Astrocyte (in vitro differentiated cells and primary cell): ENCODE results near the gene KRI1. TPM values are rescaled to one million over a fixed set of nuclear protein-coding genes. Genes with fewer than 3 reads are reported as not detected.
"Not testable (repeated sequence)": the region's sequence is repeated elsewhere in the genome, so short reads cannot be mapped to it uniquely, and the experiment has no call there.

Experiments
- DNase-seq: peaks from one replicate; pipeline ENCODE4 v3.0.0-alpha.2; 2010; ENCODE audit warnings: low read depth
- FAIRE-seq: peaks from 2 replicates; lab custom pipeline; 2011; peaks lifted over from hg19 to GRCh38; lab: Jason Lieb, UNC
- H2AFZ ChIP-seq: 2 replicates; pipeline ENCODE4 v1.6.0; 2012; ENCODE audit warnings: low read depth, low read length, inconsistent platforms
- H3K27ac ChIP-seq: 2 replicates; pipeline ENCODE4 v1.5.1; 2011; ENCODE audit warnings: low read depth, low read length, inconsistent platforms
- H3K27me3 ChIP-seq: 2 replicates; pipeline ENCODE4 v1.6.0; 2011; ENCODE audit warnings: low read length, inconsistent platforms; ENCODE audit not compliant: insufficient read depth
- H3K36me3 ChIP-seq: 2 replicates; pipeline ENCODE4 v1.5.1; 2011; ENCODE audit warnings: low read length, inconsistent platforms; ENCODE audit not compliant: insufficient read depth
- H3K4me1 ChIP-seq: 2 replicates; pipeline ENCODE4 v1.5.1; 2011; ENCODE audit warnings: low read length, inconsistent platforms; ENCODE audit not compliant: insufficient read depth
- H3K4me2 ChIP-seq: 2 replicates; pipeline ENCODE4 v1.6.0; 2012; ENCODE audit warnings: low read length, inconsistent platforms
- H3K4me3 ChIP-seq: 2 replicates; pipeline ENCODE4 v1.5.1; 2011; ENCODE audit warnings: low read depth, mild to moderate bottlenecking, low read length, inconsistent platforms; ENCODE audit not compliant: insufficient read depth
- H3K79me2 ChIP-seq: 2 replicates; pipeline ENCODE4 v1.6.0; 2012; ENCODE audit warnings: mild to moderate bottlenecking, low read length, inconsistent platforms; ENCODE audit not compliant: insufficient read depth
- H3K9ac ChIP-seq: 2 replicates; pipeline ENCODE4 v1.6.0; 2012; ENCODE audit warnings: mild to moderate bottlenecking, low read length, inconsistent platforms
- H3K9me3 ChIP-seq: 2 replicates; pipeline ENCODE4 v1.5.1; 2012; ENCODE audit warnings: low read depth, mild to moderate bottlenecking, low read length, inconsistent platforms; ENCODE audit not compliant: insufficient read depth
- H4K20me1 ChIP-seq: 2 replicates; pipeline ENCODE4 v1.6.0; 2012; ENCODE audit warnings: low read length, inconsistent platforms; ENCODE audit not compliant: insufficient read depth
- H3K27ac Mint-ChIP-seq: one replicate; pipeline ENCODE4 v1.8.0; 2021; ENCODE audit warnings: mild to moderate bottlenecking, mixed read lengths; ENCODE audit not compliant: unreplicated experiment
- H3K27me3 Mint-ChIP-seq: one replicate; pipeline ENCODE4 v1.8.0; 2021; ENCODE audit warnings: low read depth, mixed read lengths; ENCODE audit not compliant: unreplicated experiment
- H3K36me3 Mint-ChIP-seq: one replicate; pipeline ENCODE4 v1.8.0; 2021; ENCODE audit warnings: low read depth, mixed read lengths; ENCODE audit not compliant: unreplicated experiment
- H3K4me1 Mint-ChIP-seq: one replicate; pipeline ENCODE4 v1.8.0; 2021; ENCODE audit warnings: low read depth, mixed read lengths; ENCODE audit not compliant: unreplicated experiment
- H3K4me3 Mint-ChIP-seq: one replicate; pipeline ENCODE4 v1.8.0; 2021; ENCODE audit warnings: mild to moderate bottlenecking, moderate library complexity, mixed read lengths; ENCODE audit not compliant: unreplicated experiment
- H3K9me3 Mint-ChIP-seq: one replicate; pipeline ENCODE4 v1.8.0; 2021; ENCODE audit warnings: mild to moderate bottlenecking, mixed read lengths; ENCODE audit not compliant: unreplicated experiment
- EZH2 ChIP-seq: IDR thresholded peaks from 2 replicates; pipeline ENCODE4 v1.6.1; 2012; ENCODE audit warnings: mild to moderate bottlenecking, low read length, inconsistent platforms; ENCODE audit not compliant: insufficient read depth
- total RNA-seq: library from RNA; stranded (reverse); gene quantifications from 2 replicates; pipeline ENCODE4 v1.2.1, GENCODE V29; 2021
- TF ChIP-seq, protein P1 (sequence below): IDR thresholded peaks from 2 replicates; pipeline ENCODE4 v1.5.1; 2011; ENCODE audit warnings: low read depth, mild to moderate bottlenecking, inconsistent platforms, low read length, moderate library complexity; ENCODE audit not compliant: insufficient read depth

Gene KRI1
- total RNA-seq, 1 donor from 2014 or later: 14.1 TPM

DNA sequence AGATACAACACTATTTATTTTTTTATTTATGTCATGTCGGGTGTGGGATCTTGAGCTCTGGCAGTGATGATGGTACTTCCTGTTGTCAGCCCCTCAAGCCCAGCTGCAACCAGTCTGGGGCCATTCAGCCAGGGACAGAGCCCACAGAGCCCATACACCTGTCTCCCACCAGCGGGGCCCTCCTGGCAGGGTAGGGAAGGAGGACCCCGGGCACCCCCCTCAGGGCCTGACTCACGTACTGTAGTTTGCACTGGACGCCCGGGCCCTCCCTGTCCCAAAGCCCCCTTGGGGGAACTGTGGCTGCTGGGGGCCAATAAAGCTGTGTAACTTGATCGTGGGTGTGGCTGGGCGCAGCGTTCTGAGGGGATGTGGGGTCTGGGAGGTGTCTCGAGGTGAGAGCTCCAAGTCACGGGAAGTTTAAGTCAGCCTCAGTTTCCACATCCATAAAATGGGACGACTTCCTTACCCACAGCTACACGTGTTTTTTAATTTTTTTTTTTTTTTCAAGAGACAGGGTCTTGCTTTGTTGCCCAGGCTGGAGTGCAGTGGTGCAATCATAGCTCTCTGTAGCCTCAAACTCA lies 12.6 kb downstream of the KRI1 start:
- peaks cover 11% of the 10 kb centered on the region for H3K36me3 ChIP-seq
- DNase-seq (no peak), FAIRE-seq (no peak)
- Mint-ChIP-seq H3K4me3 (no peak overlapping the region), H3K27ac (no peak overlapping the region), H3K27me3 (no peaks in the 10 kb centered on the region), H3K4me1 (no peaks in the 10 kb centered on the region), H3K9me3 (no peaks in the 10 kb centered on the region), H3K36me3 (peaks cover 19% of the 10 kb centered on the region)
- TF ChIP-seq, protein P1, sequence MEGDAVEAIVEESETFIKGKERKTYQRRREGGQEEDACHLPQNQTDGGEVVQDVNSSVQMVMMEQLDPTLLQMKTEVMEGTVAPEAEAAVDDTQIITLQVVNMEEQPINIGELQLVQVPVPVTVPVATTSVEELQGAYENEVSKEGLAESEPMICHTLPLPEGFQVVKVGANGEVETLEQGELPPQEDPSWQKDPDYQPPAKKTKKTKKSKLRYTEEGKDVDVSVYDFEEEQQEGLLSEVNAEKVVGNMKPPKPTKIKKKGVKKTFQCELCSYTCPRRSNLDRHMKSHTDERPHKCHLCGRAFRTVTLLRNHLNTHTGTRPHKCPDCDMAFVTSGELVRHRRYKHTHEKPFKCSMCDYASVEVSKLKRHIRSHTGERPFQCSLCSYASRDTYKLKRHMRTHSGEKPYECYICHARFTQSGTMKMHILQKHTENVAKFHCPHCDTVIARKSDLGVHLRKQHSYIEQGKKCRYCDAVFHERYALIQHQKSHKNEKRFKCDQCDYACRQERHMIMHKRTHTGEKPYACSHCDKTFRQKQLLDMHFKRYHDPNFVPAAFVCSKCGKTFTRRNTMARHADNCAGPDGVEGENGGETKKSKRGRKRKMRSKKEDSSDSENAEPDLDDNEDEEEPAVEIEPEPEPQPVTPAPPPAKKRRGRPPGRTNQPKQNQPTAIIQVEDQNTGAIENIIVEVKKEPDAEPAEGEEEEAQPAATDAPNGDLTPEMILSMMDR: no peak
- TF ChIP-seq EZH2: no peak
- no peak overlapping the region for H3K4me2 ChIP-seq
- no peaks in the 10 kb centered on the region for H3K4me1 ChIP-seq
- H3K9me3 ChIP-seq: no peaks in the 10 kb centered on the region
- H3K27me3 ChIP-seq: no peaks in the 10 kb centered on the region
- no peak overlapping the region for H3K9ac ChIP-seq
- H2AFZ ChIP-seq: no peak overlapping the region
- peaks cover 4% of the 10 kb centered on the region for H3K79me2 ChIP-seq
- H3K4me3 ChIP-seq: no peak overlapping the region
- no peak overlapping the region for H3K27ac ChIP-seq
- H4K20me1 ChIP-seq: peaks cover 31% of the 10 kb centered on the region

DNA sequence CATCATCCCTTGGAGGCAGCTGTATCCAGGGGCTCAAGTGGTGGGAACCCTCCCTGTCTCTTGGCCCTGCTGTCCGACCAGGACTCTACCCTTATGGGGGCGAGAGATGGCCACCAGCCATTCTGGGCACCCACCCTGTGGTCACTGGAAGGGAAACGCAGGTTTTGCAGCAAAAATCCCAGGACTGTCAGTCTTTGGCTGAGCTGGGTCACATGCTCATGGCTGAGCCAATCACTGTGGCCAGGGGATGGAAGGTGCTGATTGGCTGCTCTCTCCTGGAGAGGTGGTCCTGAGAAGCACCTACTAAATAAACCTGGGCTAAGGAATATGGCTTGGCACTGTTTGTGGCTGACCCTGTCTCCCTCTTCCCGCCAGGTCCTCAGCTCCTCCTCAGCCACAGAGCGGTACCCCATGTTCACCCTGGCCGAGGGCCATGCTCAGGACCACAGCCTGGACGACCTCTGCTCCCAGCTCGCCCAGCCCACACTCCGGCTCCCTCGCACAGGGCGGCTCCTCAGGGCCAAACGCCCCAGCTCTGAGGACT lies 13.2 kb downstream of the KRI1 start:
- no peak overlapping the region for H3K4me3 ChIP-seq
- FAIRE-seq (no peak), DNase-seq (no peak)
- no peak overlapping the region for H3K4me2 ChIP-seq
- no peak overlapping the region for H2AFZ ChIP-seq
- H3K27ac ChIP-seq: no peak overlapping the region
- H3K9me3 ChIP-seq: no peaks in the 10 kb centered on the region
- H3K36me3 Mint-ChIP-seq: peaks cover 19% of the 10 kb centered on the region
- H4K20me1 ChIP-seq: peaks cover 31% of the 10 kb centered on the region
- H3K9ac ChIP-seq: no peak overlapping the region
- no peak overlapping the region for H3K4me3 Mint-ChIP-seq
- no peaks in the 10 kb centered on the region for H3K9me3 Mint-ChIP-seq
- H3K4me1 Mint-ChIP-seq: no peaks in the 10 kb centered on the region
- H3K27me3 Mint-ChIP-seq: no peaks in the 10 kb centered on the region
- peaks cover 4% of the 10 kb centered on the region for H3K79me2 ChIP-seq
- no peaks in the 10 kb centered on the region for H3K4me1 ChIP-seq
- no peak overlapping the region for H3K27ac Mint-ChIP-seq
- H3K36me3 ChIP-seq: peaks cover 11% of the 10 kb centered on the region
- TF ChIP-seq, protein P1: no peak
- TF ChIP-seq EZH2: no peak
- no peaks in the 10 kb centered on the region for H3K27me3 ChIP-seq

DNA sequence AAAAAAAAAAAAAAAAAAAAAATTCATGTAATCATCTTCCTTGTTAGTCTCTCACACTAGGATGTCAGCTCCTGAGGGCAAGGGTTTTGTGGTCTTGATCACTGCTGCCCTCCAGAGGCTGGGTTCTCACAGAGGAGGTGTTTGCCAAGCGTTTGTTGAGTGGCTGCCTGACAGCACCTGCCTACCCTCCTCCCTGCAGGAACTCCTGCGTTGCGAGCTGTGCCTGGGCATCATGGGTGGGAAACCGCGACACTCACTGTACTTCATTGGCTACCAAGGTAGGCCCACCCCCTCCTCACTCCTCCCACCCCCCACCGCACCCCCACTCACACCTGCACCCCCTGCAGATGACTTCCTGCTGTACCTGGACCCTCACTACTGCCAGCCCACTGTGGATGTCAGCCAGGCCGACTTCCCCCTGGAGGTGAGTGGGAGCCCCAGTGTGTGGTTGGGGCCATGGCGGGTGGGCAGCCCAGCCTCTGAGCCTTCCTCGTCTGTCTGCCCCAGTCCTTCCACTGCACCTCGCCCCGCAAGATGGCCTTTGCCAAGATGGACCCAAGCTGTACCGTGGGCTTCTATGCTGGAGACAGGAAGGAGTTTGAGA lies 14.0 kb downstream of the KRI1 start:
- Histone ChIP-seq H3K27me3 (no peaks in the 10 kb centered on the region), H3K4me2 (no peak overlapping the region), H4K20me1 (peaks cover 31% of the 10 kb centered on the region), H3K4me1 (no peaks in the 10 kb centered on the region), H3K27ac (no peak overlapping the region), H3K4me3 (no peak overlapping the region), H3K36me3 (peaks cover 11% of the 10 kb centered on the region), H3K9ac (no peak overlapping the region), H3K79me2 (peaks cover 7% of the 10 kb centered on the region), H2AFZ (no peak overlapping the region), H3K9me3 (no peaks in the 10 kb centered on the region)
- Mint-ChIP-seq H3K27ac (no peak overlapping the region), H3K4me1 (no peaks in the 10 kb centered on the region), H3K27me3 (no peaks in the 10 kb centered on the region), H3K4me3 (no peak overlapping the region), H3K36me3 (peaks cover 19% of the 10 kb centered on the region), H3K9me3 (no peaks in the 10 kb centered on the region)
- DNase-seq (no peak), FAIRE-seq (no peak)
- TF ChIP-seq, protein P1: no peak
- TF ChIP-seq EZH2: no peak

DNA sequence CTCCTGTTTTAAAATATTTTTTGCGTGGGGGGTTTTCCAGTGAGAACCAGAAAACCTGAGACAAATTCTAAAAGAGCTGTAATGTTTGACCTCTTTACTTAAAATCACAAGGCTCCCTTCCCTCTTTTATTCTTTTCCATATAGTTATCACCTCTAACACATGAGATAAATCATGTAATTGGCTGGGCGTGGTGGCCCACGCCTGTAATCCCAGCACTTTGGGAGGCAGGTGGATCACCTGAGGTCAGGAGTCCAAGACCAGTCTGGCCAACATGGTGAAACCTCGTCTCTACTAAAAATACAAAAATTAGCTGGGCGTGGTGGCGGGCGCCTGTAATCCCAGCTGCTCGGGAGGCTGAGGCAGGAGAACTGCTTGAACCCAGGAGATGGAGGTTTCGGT lies 14.8 kb downstream of the KRI1 start:
- not testable (repeated sequence) for FAIRE-seq, H3K27ac Mint-ChIP-seq
- peaks cover 19% of the 10 kb centered on the region for H3K36me3 Mint-ChIP-seq

More for the DNA sequence above, 14.8 kb downstream of the KRI1 start:
- H3K27ac ChIP-seq, H3K4me2 ChIP-seq, H3K4me3 Mint-ChIP-seq, DNase-seq, H3K9me3 ChIP-seq, H3K4me1 Mint-ChIP-seq, H3K27me3 Mint-ChIP-seq, H3K9me3 Mint-ChIP-seq, H3K9ac ChIP-seq, H3K4me1 ChIP-seq, H3K4me3 ChIP-seq, H2AFZ ChIP-seq, H3K27me3 ChIP-seq: not testable (repeated sequence)
- peaks cover 30% of the 10 kb centered on the region for H4K20me1 ChIP-seq
- H3K36me3 ChIP-seq: peaks cover 11% of the 10 kb centered on the region
- peaks cover 12% of the 10 kb centered on the region for H3K79me2 ChIP-seq
